GDM1 (cell line): ENCODE results near the gene GSTA4.
A peak's percentile ranks its signal among the peaks of the same experiment; 100 is the strongest.
"Not testable (repeated sequence)": the region's sequence is repeated elsewhere in the genome, so short reads cannot be mapped to it uniquely, and the experiment has no call there.

Source experiments
- DNase-seq: peaks from one replicate; lab custom pipeline; 2025; lab: John Stamatoyannopoulos, UW

GSTA4 gene

GRCh38 chr6:53011979-53012378 is 16.9 kb upstream of the GSTA4 start:
- no peak for DNase-seq

DNA sequence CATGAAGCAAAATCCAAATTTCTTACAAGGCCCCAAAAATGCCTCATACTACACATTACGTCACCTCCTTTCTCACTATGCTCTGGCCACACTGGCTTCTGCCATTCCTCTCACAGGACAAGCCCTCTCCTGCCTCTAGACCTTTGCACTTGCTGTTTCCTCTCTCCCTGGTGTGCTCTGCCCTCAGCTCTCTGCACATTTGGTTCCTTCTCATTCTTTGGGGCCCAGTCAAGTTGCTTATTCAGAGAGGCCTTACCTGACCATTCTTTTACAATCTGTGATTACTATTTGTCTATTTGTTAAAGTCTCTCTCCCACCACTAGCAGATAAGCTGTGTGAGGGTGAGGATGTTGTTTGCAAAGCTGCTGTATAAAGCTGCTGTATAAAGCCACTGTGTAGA is 15.4 kb upstream of the GSTA4 start:
- DNase-seq: no peak

- no peak for DNase-seq
Observed at GRCh38 chr6:53009511-53009910, 14.4 kb upstream of the GSTA4 start.

DNA sequence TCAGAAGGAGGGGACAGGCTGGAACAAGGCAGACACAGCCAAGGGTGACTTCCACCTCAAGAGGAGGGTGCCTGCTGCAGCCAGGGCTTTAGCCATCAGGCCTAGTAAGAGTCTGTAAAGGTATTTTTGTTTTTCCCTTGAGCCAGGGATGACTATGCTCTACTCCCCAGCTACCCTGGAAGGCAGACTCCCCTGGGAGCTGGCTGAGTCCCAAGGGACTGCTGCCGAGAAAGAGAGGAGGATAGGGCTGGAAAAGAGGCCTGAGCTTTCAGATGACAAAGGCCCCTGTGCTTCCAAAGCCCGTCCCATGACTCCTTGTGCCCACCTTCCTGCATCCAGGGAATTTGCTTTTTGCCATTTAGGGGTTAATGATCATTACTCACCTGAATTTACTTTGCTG is 14.0 kb upstream of the GSTA4 start:
- DNase-seq: no peak

DNA sequence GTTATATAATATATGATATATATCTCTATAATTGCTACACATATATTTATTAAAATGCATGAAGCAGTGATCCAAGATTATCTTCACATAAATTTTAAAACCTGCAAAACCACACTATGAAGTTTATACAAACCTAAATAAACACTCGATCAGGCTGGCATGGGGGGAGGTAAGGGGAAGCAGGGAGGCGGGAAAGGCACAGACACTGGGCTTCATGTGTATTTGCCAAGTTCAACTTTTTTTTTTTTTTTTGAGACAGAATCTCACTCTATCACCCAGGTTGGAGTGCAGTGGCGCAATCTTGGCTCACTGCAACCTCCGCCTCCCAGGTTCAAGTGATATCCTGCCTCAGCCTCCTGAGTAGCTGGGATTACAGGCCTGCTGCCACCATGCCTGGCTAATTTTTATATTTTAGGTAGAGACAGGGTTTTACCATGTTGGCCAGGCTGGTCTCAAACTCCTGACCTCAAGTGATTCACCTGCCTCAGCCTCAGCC is 13.2 kb upstream of the GSTA4 start:
- not testable (repeated sequence) for DNase-seq

DNA sequence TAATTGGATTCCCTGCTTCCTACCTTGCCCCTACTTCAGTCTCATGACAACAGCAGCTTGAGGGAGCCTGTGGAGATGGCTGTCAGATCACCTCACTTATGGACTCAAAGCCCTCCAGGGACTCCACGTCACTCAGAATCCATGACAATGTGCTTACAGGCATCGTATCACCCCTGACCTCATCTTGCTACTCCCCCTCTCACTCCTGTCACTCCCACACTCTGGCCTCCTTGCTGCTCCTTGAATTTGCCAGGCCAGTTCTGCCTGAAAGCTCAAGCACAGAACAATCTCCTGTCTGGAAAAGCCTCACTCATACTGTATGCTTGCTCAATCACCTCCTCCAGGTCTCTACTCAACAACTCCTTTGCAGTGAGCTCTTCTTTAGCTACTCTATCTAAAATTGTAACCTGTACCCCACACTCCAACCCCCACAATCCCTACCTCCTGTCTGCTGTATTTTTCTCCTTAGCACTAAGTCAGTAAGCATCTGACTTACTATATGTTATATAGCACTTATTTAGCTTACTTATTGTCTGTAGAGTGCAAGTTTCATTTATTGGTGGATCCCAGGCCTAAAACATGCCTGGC is 10.7 kb upstream of the GSTA4 start:
- no peak for DNase-seq

- no peak for DNase-seq
Observed at GRCh38 chr6:52999456-52999855, 4.4 kb upstream of the GSTA4 start.

DNA sequence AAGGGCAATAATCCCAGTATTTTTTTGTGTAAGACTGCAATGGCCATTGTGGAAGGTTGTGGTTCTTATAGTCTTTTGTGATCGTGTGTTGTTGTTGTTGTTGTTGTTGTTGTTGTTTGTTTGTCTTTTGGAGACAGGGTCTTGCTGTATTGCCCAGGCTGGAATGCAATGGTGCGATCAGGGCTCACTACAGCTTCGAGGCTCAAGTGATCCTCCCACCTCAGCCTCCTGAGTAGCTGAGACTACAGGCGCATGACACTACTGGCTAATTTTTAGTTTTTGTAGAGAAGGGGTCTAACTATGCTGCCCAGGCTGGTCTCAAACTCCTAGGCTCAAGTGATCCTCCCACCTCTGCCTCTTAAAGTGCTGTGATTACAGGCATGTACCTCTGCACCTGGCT is 3.5 kb upstream of the GSTA4 start:
- no peak for DNase-seq

- DNase-seq: no peak
Observed at GRCh38 chr6:52995913-52996645, 995 bp upstream of the GSTA4 start.

DNA sequence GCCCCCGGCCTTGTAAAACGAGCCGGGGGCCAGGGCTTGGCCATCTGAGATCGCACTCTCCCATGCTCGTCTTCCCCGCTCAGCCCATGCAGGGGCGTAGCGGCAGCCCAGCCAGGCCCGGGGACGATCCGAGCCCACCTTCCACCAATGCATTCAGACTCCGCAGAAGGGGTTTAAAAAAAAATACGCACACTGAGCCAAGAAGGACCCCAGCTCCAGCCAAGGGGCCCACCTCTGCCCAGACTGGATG is 320 bp downstream of the GSTA4 start:
- no peak for DNase-seq

DNA sequence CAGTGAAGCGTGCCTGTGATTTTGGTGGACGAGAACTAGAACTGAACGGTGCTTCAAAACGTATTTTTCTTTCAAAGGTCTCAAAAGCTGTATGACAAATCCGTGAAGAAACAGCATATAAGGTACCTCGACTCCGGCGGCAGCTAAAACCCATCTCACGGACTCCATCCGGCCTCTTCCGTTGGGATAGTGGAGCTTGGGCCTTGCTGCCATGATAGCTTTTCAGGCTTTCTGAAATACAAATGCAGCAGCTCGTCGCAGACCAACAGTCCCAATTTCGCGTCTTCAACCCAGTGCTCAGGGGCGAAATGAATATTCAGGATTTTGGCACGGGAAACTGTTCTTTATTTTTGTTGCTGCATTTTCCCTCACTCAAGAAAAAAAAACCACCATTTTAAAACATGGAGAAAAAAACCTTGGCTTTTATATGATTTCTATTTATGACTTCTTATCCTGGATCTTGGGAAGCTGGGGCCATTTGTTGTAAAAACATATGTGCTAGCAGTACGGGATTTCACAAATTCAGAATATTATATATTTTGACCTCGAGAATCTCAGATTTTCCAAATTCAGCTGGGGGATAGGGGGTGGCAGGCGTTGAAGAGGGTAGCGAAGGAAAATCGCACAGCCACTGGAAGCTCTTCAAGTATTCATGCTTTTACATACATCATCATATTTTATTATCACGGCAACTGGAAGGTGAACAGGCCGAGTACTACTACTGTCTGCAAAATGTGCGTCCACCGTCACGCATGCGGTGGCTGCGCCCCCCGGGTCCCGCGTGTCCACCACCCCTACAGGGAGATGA is 849 bp downstream of the GSTA4 start:
- DNase-seq: no peak

- DNase-seq: no peak
Observed at GRCh38 chr6:52992980-52993920, 1.8 kb downstream of the GSTA4 start.

- no peak for DNase-seq
Observed at GRCh38 chr6:52990342-52990741, 4.7 kb downstream of the GSTA4 start.

DNA sequence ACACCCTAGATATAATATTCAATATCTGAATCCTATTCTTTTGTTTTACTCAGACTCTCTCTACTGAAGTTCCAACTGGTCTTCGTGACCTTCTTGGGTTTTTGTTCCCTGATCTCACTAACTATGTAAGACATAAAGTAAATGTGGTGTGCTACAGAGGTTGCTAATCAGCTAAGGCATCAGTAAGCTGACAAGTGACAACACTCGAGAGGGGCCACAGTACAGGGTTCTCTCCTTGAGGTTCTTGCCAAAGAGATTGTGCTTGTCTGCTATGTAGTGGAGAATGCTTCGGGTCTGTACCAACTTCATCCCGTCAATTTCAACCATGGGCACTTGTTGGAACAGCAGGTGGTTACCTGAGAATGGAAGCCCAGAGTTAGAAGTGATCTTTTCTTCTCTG is 9.9 kb downstream of the GSTA4 start:
- DNase-seq: no peak

DNA sequence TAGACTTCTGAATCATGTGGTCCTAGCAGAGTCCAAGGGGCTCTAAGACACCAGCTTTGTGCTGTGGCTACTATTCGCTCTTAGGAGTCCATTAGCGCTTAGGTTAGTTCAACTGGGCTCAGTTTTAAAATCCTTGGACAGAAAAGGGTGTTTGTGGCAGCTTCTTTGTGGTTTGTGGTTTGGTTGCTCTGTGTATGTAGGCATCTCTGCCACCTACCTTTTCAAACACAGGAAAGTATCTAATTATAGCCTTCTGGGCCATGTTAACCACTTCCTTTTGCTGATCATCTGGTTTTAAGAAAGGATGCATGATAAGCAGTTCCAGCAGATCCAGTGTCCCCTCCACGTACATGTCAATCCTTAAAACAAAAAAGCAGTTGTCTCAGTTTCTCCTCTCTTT is 10.8 kb downstream of the GSTA4 start:
- DNase-seq: peak; percentile 71

DNA sequence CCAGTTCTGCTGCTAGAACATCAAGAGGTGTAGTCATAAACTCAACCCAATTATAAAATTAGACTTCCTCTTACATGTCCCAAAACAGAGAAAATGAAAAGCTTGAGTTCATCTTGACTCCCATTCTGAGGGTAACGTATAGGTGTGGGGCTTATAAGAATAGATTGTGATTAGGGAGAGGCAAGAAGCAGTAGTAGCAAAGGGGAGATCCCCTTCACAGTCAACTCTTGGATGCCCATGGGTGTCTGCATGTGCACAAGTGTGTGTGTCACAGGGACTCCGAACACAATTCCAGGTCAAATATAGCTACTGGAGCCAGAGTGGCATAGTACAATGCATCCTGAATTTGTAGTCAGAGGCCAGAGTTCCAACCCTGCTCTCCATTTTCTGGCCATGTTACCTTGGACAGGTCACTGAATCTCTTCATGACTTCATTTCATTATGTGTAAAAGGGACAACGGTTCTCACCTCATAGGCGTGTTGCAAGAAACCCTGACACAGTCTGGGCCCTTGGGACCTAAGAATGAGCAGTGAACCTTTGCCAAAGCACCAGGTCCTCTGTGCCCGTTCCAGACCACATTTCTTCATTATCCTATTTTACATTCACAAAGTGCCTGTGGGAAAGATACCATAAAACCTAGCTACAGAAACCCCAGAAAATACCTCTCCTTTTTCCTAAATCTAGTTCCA is 11.8 kb downstream of the GSTA4 start:
- DNase-seq: no peak

DNA sequence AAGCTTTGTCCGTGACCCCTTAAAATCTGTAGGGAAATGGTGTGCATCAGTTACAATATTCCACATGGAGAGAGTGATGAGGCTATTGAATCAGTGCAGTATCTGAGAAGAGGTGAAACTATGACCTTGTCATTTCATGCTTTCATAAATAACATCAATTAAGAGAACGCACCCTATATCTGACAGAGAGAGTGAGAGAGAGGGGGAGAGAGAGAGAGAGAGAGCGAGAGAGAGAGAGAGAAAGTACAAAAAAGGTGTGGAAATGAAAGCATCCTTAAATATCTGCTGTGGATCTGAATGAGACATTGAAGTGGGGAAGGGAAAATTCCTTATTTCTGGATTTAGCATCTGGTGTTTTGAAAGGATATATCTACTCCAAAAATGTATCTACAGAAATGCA is 12.4 kb downstream of the GSTA4 start:
- DNase-seq: no peak

- DNase-seq: no peak
Observed at GRCh38 chr6:52981222-52981900, 13.7 kb downstream of the GSTA4 start.

DNA sequence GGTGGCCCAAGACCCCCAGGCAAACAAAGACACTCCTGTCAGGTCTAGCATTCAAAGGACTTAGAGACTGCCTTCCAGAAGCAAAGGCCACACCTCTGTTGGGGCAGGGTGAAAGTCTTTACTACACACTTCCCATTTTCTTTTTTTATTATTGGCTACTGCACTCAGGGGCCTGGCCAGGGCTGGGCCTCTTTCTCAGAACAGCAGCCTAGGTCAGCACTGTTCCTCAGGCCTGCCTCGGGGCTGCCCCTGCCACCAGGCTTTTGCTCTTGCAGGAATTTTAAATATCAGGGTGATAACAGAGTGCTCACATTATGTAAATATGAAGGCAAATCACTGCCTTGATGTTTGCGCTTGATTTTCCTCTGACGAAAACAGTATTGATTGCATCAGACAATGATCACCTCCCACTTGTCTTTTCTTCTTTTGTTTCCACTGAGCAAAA is 18.5 kb downstream of the GSTA4 start:
- no peak for DNase-seq

- DNase-seq: no peak
Observed at GRCh38 chr6:52976149-52976548, 18.9 kb downstream of the GSTA4 start.

GRCh38 chr6:52975580-52975979 is 19.5 kb downstream of the GSTA4 start:
- no peak for DNase-seq
